ENCODE data around the gene NPSR1. TPM values are rescaled to one million over a fixed set of nuclear protein-coding genes. Genes with fewer than 3 reads are reported as not detected.

The NPSR1 gene
- total and polyA plus RNA-seq, 11 donors, result not detected

- TF ChIP-seq POLR2A (IDR thresholded peaks at IDR 0.05) (no peak), CTCF (IDR thresholded peaks at IDR 0.05) (no peak)
- Histone ChIP-seq H3K36me3 (no peaks in the 10 kb centered on the region), H3K9me3 (no peaks in the 10 kb centered on the region), H3K27me3 (no peaks in the 10 kb centered on the region), H3K4me3 (no peak overlapping the region), H3K27ac (no peak overlapping the region), H3K4me1 (peaks cover 0 to 18% (median 2%) of the 10 kb centered on the region in 12 donors)
- no peak for DNase-seq
- intact Hi-C loops (cut with DNase I), result loop anchor here in 2 of 10 donors (10.0 kb wide), 2 partner anchors 174 to 284 kb away; partner anchors contain the start of gene DPY19L1 (in 2 of the 2)
- no peak for ATAC-seq
- WGBS, 4 donors, result 63 to 85% (median 76%) methylated on average over 2 of the region's 2 CpGs
Measured at GRCh38 chr7:34750636-34751035, 92.6 kb downstream of the NPSR1 start.

GRCh38 chr7:34751725-34752643 lies 94.0 kb downstream of the NPSR1 start:
- Histone ChIP-seq H3K27me3 (no peaks in the 10 kb centered on the region), H3K36me3 (no peaks in the 10 kb centered on the region), H3K27ac (no peak overlapping the region), H3K4me3 (no peak overlapping the region), H3K4me1 (peaks cover 0 to 18% (median 2%) of the 10 kb centered on the region in 12 donors), H3K9me3 (no peaks in the 10 kb centered on the region)
- TF ChIP-seq POLR2A (IDR thresholded peaks at IDR 0.05) (no peak), CTCF (IDR thresholded peaks at IDR 0.05) (no peak)
- intact Hi-C loops (cut with DNase I), result loop anchor here in 2 of 10 donors (10.0 kb wide), 2 partner anchors 173 to 283 kb away; partner anchors contain the start of gene DPY19L1 (in 2 of the 2)
- DNase-seq (no peak), ATAC-seq (no peak)
- 90 to 94% (median 92%) methylated on average over 10 to 11 of the region's 11 CpGs for WGBS, 4 donors

- TF ChIP-seq CTCF (IDR thresholded peaks at IDR 0.05), result no peak
- no peak for TF ChIP-seq POLR2A (IDR thresholded peaks at IDR 0.05)
- ATAC-seq (no peak), DNase-seq (no peak)
- H3K9me3 ChIP-seq, result no peaks in the 10 kb centered on the region
- no peaks in the 10 kb centered on the region for H3K36me3 ChIP-seq
- H3K4me1 ChIP-seq, result peaks cover 0 to 11% (median under 1%) of the 10 kb centered on the region in 12 donors
- H3K27ac ChIP-seq, result no peak overlapping the region
- 58 to 71% (median 65%) methylated on average over 3 of the region's 3 CpGs for WGBS, 4 donors
- no peaks in the 10 kb centered on the region for H3K27me3 ChIP-seq
- intact Hi-C loops (cut with DNase I), result loop anchor here in 2 of 10 donors (10.0 kb wide), 2 partner anchors 172 to 282 kb away; partner anchors contain the start of gene DPY19L1 (in 2 of the 2)
- H3K4me3 ChIP-seq, result no peak overlapping the region
Measured at GRCh38 chr7:34752929-34753328, 94.9 kb downstream of the NPSR1 start.

GRCh38 chr7:34755008-34755407 lies 97.0 kb downstream of the NPSR1 start:
- no peak overlapping the region for H3K4me3 ChIP-seq
- no peaks in the 10 kb centered on the region for H3K27me3 ChIP-seq
- TF ChIP-seq POLR2A (IDR thresholded peaks at IDR 0.05), result no peak
- TF ChIP-seq CTCF (IDR thresholded peaks at IDR 0.05), result no peak
- no peaks in the 10 kb centered on the region for H3K9me3 ChIP-seq
- no peak for ATAC-seq
- H3K27ac ChIP-seq, result no peak overlapping the region
- DNase-seq, result no peak
- H3K36me3 ChIP-seq, result no peaks in the 10 kb centered on the region
- WGBS, 4 donors, result 72 to 89% (median 85%) methylated on average over 2 of the region's 2 CpGs
- H3K4me1 ChIP-seq, result no peaks in the 10 kb centered on the region
- intact Hi-C loops (cut with DNase I), result loop anchor here in 2 of 10 donors (10.0 kb wide), 2 partner anchors 170 to 280 kb away; partner anchors contain the start of gene DPY19L1 (in 2 of the 2)

Data from heart left ventricle (tissue), 16 donors.